ENCODE results near the gene CCDC9B.

CCDC9B gene

DNA sequence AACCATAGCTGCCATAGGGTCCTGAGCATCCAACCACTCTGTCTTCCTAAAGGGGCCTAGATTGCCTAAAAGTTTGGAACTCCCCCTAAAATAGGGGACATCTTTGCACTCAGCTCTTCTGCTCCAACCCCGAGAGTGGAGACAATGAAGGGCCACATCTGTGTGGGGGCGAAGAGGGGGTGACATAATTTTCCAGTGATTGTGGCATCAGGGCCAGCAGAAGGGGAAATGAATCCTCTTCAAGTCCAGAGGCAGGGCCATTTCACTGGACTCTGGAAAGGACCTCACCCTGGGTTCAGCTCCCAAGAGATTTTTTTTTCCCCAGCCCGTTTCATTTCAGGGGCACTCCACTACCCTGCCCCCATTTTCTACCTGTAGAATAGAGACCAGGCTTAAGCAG, 53.2 kb downstream of the CCDC9B start:
- no peak for DNase-seq

DNA sequence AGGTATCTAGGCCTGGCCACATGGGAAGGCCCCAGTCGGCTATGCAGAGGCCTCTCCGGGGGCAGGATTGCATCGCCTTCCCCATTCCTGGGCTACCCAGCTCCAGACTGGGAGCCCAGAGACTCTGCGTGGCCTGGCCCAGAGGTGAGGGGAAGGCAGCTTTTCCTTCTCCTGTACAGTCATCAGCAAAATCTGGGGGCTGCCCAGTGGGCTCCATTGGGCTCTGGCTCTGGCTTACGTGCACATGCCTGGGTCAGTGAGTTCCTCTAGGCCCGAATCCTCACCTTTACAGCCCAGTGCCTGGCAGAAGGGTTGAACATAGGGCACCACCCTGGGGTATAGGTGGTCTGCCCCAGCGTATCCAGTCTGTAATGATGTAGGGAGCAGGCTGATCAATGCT, 53.9 kb downstream of the CCDC9B start:
- no peak for DNase-seq

DNA sequence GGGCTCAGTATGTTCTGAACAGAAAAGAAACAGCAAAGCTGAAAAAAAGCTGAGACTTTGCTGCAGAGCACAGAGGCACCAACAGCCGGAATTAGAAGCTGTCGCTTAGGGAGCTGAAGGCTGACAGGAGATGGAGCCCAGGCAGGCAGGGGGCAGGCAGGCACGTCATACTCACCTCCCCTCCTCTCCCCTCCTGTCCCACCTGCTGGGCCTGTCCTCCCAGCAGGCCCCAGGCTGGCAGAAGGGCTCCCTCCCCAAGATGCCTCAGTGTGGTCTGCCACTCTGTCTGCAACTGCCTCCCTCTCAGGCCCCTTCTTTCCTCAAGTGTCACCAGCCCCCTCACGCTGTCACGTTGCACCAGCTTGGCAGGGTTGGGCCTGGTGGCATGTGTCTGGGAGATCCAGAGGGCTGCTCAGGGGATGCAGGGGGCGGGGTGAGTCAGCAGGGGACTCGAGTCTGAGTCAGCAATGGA, 54.6 kb downstream of the CCDC9B start:
- DNase-seq, result no peak

DNA sequence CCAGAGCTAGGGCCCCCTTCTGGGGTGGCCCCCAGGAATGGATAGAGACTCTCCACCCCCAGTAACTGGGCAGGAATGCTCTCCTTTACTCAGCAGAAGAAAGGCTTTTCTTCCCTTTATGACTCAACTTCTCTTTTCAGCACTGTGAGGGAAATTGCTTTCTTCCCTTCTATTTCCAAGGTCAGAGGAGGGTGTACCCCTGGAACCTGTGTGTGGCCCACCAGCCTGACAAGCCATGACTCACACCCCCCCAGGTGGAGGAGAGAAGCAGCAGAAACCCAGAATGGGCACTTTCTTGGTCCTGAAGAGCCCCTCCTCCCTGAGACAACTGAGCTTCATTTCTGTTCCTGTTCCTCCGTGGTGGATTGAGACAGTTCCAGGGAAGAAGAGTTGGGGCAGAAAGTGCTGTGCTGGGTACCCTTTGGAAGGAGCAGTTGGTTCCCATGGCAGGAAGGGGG, 55.2 kb downstream of the CCDC9B start:
- DNase-seq, result no peak

DNA sequence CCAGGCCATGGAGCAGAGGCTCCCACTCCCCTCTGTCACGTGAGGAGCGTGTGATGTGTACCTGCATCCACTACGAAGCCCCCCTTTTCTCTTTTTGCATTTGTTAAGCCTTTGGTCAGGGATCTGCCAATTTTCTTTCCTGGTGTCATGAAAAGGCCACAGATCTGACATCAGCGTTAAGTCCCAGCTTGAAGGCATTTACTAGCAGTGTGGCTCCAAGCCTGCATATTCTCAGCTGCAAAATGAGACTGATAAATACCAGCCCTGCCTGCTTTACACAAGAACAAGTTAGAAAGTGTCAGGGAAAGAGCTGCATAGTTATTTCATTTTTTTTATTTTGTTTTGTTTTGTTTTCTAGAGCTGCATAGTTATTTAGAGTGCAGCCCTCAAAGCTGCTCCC, 55.6 kb downstream of the CCDC9B start:
- DNase-seq, result no peak

DNA sequence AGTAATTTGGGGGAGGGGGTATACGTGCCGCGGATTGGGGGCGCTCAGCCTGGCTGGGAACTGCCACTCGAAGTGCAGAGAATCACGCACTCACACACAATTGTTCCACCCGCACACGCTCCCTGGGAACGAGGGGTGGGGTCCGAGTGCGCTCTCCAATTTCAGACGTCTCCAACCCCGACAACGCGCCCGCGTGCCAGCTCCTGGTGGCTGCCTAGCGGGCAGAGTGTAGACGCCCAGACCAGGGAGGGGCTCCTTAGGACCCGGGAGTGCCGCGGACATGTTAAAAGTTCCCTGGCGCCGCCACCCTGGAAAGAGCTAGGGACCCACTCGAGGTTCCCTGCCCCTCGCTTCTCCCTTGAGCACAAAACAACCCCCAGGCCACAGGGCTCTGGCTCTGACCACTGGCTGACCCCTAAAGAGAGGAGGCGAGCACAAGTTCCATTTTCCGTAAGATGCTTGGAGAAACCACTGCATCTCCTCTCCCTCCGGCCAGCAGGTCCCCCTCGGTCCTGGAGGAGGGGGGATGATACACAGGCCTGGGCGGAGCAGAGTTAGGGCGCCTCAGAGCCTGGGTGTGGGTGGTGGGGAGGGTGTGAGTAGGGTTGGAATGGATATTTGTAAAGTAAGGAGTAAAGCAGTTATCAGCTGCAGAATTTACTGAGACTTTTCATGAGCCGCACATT, 57.0 kb downstream of the CCDC9B start:
- DNase-seq, result no peak

DNA sequence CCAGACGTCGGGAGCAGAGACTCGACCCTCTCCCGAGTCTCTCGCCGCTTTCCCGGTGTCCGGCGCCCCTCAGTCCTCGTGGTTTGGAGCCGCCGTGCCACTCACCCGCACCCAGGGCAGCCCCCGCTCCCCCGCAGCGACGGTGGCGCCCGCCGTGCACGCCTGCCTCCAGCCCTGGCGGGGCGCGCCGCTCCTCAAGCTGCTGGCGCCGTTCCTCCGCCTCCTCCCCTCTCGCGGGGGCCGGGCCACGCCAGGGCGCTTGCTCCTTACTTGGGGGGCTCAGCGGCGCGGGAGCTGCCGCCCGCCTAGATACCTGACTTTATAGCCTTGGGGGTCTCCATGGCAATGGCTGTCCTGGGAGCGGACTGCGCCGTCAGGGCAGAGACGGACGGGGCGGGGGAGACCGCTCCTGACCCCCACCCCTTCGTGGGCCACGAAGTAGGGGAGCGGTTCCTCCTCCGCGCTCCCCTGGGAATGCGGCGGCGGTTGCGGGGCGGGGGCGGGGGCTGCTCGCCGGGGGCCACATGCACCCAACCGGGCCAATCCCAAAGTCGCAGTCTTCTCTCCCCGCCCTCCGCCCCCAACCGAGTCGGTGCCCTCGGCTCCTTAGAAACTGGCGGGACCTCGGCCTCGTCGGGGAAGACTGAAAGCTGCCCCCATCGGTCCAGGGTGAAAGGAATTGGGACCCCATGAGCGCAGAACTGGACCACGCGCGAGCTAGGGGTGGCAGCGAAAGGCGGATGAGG, 57.7 kb downstream of the CCDC9B start, which contains the start of gene ANKRD63:
Gene ANKRD63, minus strand, starts transcription at position 196 of the 746 bp plus-strand sequence. CDS start 478 bp downstream, outside the sequence.
- DNase-seq, result no peak

DNA sequence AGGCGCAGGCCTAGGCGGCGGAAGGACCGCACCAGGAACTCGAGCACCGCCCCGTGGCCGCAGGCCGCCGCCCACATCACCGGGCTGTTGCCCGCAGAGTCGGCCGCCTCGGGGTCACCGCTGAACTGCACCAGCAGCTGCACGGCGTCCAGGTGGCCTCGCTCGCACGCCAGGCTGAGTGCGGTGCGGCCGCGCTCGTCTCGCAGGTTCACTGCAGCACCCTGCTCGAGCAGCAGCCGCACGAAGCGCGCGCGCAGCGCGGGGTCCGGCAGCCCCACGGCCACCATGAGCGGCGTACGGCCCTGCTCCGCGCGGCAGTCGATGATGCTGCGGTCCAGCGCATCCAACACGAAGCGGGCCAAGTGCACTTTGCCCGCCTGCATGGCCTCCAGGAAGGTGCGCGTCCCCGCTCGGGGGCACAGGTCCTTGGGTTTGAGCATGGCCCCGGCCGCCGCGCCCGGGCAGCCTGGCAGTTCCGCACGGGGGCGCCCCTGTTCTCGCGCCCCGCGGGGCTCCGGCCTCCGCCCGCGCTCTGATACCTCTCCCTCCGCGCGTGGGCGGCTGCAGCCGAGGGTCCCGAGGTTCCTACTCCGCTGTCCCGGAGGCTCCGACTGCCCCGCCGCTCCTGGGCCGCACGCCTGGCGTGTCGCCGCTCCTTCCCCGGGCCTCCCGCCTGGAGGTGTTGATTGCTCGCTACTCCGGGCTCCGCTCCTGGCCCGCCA, 58.4 kb downstream of the CCDC9B start:
- no peak for DNase-seq

DNA sequence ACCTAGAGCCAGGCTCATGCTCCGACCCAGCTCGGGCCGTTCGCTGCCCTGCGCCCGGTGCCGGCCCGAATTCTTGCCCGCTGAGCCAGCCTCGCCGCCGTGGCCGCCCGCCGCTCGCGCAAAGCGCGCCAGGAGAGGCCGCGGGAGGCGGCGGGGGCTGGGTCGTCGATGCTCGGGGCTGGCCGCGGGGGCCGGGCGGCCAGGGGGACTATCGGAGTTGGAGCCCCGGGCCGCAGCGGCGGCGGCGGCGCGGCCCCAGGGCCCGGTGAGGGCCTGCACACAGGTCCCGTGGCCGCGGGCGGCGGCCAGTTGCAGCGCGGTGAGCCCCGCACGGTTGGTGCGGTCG, 59.0 kb downstream of the CCDC9B start:
- DNase-seq, result no peak
